Astrocyte (in vitro differentiated cells and primary cell): ENCODE measurements around the gene PCYOX1L.

Source experiments
- EZH2 ChIP-seq: IDR thresholded peaks from 2 replicates; pipeline ENCODE4 v1.6.1; 2012; ENCODE audit warnings: mild to moderate bottlenecking, low read length, inconsistent platforms; ENCODE audit not compliant: insufficient read depth
- TF ChIP-seq, protein P1 (sequence below): IDR thresholded peaks from 2 replicates; pipeline ENCODE4 v1.5.1; 2011; ENCODE audit warnings: low read depth, mild to moderate bottlenecking, inconsistent platforms, low read length, moderate library complexity; ENCODE audit not compliant: insufficient read depth

DNA sequence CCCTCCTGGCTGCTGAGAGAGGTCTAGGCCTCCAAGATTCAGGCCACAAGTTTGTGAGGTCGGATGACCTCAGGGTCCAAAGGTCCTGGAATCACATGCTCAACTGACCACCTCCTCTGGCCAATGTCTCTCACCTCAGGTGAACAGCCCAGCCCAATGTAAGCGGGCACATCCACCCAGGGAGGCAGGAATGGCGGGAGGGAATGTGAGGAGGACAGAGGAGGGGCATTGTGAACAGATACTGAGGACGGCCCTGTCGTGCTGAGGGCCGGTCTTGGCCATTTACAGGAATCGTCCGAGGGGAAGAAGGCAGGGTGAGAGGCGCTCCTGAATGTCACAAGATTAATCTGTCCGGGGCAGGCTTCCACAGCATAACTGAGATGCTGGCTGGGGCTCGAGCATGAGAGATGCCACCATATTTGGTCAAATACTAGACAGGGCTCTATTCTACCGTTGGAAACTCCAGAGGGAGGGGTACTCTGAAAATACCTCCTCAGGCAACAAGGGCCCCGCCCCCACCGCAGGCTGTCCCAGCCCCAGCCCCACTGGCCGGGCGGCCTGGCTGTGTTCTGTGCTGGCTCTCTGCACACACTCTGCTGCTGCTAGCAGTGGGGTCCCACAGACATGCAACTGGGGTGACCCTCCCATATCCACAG, 22.7 kb downstream of the PCYOX1L start:
- TF ChIP-seq, protein P1, sequence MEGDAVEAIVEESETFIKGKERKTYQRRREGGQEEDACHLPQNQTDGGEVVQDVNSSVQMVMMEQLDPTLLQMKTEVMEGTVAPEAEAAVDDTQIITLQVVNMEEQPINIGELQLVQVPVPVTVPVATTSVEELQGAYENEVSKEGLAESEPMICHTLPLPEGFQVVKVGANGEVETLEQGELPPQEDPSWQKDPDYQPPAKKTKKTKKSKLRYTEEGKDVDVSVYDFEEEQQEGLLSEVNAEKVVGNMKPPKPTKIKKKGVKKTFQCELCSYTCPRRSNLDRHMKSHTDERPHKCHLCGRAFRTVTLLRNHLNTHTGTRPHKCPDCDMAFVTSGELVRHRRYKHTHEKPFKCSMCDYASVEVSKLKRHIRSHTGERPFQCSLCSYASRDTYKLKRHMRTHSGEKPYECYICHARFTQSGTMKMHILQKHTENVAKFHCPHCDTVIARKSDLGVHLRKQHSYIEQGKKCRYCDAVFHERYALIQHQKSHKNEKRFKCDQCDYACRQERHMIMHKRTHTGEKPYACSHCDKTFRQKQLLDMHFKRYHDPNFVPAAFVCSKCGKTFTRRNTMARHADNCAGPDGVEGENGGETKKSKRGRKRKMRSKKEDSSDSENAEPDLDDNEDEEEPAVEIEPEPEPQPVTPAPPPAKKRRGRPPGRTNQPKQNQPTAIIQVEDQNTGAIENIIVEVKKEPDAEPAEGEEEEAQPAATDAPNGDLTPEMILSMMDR, result no peak
- TF ChIP-seq EZH2, result no peak
